Bronchial epithelial cell (primary cell): Measurements from ENCODE around the gene VSTM2L. TPM values are rescaled to one million over a fixed set of nuclear protein-coding genes. Genes with fewer than 3 reads are reported as not detected.
"Not testable (repeated sequence)": the region's sequence is repeated elsewhere in the genome, so short reads cannot be mapped to it uniquely, and the experiment has no call there.

ENCODE experiments used
- DNase-seq: peaks from one replicate; pipeline ENCODE4 v3.0.0-alpha.2; 2010; ENCODE audit warnings: low read depth
- FAIRE-seq: peaks from 2 replicates; lab custom pipeline; 2011; peaks lifted over from hg19 to GRCh38; lab: Jason Lieb, UNC
- H3K27me3 ChIP-seq: 2 replicates; pipeline ENCODE4 v1.5.1; 2011; ENCODE audit warnings: low read length; ENCODE audit not compliant: control insufficient read depth, insufficient read depth
- H3K36me3 ChIP-seq: 2 replicates; pipeline ENCODE4 v1.5.1; 2011; ENCODE audit warnings: low read length; ENCODE audit not compliant: control insufficient read depth, insufficient read depth
- H3K4me3 ChIP-seq: 2 replicates; pipeline ENCODE4 v1.5.1; 2011; ENCODE audit warnings: mild to moderate bottlenecking, low read depth, low read length, control low read depth
- CTCF ChIP-seq: IDR thresholded peaks from 2 replicates; pipeline ENCODE4 v1.5.1; 2011; ENCODE audit warnings: mild to moderate bottlenecking, moderate library complexity, low read length, control low read depth, inconsistent platforms; ENCODE audit not compliant: insufficient read depth, severe bottlenecking
- total RNA-seq: library from RNA; depleted of rRNA; stranded (reverse); fragments of >200 nt; gene quantifications from 2 replicates; pipeline ENCODE4 v1.2.1, GENCODE V29; 2014

The VSTM2L gene
- 5.0 TPM in 2 replicates for total RNA-seq

GRCh38 chr20:37902504-37903313 is at the start of gene VSTM2L:
Gene VSTM2L (plus strand): TSS chr20:37903127. CDS start chr20:37903351, 224 bp downstream.
- DNase-seq (peak; percentile 28), FAIRE-seq (no peak)
- no peak for TF ChIP-seq CTCF
- Histone ChIP-seq H3K27me3 (no peaks in the 10 kb centered on the region), H3K4me3 (peak within 1 kb of the TSS; percentile 48), H3K36me3 (no peaks in the 10 kb centered on the region)

- H3K4me3 ChIP-seq: no peak overlapping the region
- FAIRE-seq: no peak
- no peak for DNase-seq
- peaks cover 3% of the 10 kb centered on the region for H3K36me3 ChIP-seq
- TF ChIP-seq CTCF: no peak
- no peaks in the 10 kb centered on the region for H3K27me3 ChIP-seq
These were observed 49.0 kb upstream of the VSTM2L start for GRCh38 chr20:37853823-37854375.

GRCh38 chr20:37856034-37856433 is 46.9 kb upstream of the VSTM2L start:
- DNase-seq, FAIRE-seq, H3K4me3 ChIP-seq, H3K27me3 ChIP-seq, H3K36me3 ChIP-seq: not testable (repeated sequence)

- FAIRE-seq (no peak), DNase-seq (no peak)
- TF ChIP-seq CTCF: no peak
- Histone ChIP-seq H3K27me3 (no peaks in the 10 kb centered on the region), H3K36me3 (peaks cover 3% of the 10 kb centered on the region), H3K4me3 (no peak overlapping the region)
These were observed 45.8 kb upstream of the VSTM2L start for GRCh38 chr20:37856932-37857660.

- Histone ChIP-seq H3K36me3 (peaks cover 3% of the 10 kb centered on the region), H3K4me3 (no peak overlapping the region), H3K27me3 (no peaks in the 10 kb centered on the region)
- DNase-seq: no peak
- FAIRE-seq: no peak
- no peak for TF ChIP-seq CTCF
These were observed 43.3 kb upstream of the VSTM2L start for GRCh38 chr20:37859406-37860171.
